DMS79 treated with DMSO at 0.1 percent for 48 hours (cell line): ENCODE data around the gene TRAPPC2.
"Not testable (repeated sequence)": the region's sequence is repeated elsewhere in the genome, so short reads cannot be mapped to it uniquely, and the experiment has no call there.

Experiments
- DNase-seq: peaks from one replicate; lab custom pipeline; 2025; lab: John Stamatoyannopoulos, UW

Gene TRAPPC2

DNA sequence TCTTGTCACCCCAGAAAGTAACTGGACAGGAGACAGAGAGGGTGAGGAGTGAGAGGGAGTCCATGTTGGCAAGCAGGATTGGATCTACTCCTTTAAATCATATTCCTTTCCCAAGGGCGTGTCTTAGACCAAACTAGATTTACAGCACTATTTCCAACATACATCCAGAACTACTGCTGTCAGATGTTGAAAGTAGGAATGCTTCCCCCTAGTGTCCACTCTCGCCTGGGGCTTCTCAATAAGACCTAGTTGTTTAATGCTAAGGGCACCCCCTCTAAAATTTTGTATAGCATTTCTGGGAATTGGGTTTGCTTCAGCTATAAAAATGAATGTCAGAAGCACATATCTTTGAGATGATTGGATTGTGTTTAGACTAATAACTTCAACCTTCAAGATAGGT is 13.4 kb upstream of the TRAPPC2 start:
- DNase-seq: no peak

DNA sequence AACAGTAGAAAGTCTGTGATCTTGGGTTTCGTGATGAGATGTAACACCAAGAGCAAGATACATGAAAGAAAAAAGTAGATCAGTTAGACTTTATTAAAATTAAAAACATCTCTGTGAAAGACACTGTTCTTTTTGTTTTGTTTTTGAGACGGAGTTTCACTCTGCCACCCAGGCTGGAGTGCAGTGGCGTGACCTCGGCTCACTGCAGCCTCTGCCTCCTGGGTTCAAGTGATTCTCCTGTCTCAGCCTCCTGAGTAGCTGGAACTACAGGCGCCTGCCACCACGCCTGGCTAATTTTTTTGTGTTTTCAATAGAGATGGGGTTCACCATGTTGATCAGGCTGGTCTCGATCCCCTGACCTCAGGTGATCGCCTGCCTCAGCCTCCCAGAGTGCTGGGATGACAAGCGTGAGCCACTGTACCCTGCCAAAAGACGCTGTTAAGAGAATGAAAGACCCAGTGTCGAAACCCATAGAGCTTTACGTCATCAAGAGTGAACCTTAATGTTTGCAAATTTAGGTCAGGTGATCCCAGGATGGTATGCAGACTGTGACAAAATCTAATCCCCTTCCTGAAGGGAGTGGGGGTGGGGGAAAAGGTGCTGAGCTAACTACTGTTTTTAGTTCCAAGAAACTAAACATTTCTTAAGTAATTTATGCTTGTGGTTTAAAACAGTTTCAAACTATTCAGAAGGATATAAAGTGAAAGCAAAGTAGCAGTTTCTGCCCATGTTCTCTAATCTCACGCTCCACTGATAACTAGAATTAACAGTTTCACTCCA is 8.2 kb upstream of the TRAPPC2 start:
- DNase-seq: no peak

DNA sequence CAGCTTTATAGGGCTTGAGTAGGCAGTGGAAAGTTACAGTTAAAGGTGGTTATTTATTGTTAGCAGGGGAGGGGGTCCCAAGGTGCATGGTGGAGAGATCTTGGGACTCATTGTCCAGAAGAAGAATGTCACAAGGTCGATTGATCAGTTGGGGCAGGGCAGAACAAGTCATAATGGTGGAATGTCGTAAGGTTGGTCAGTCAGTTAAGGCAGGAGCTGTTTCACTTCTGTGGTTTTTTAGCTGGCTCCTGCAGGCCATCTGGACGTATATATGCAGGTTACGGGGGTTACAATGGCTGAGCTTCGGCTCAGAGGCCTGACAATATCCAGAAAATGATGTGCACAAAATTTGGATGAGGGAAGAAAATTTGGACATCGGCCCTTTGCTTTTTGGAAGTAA is 7.3 kb upstream of the TRAPPC2 start:
- no peak for DNase-seq

DNA sequence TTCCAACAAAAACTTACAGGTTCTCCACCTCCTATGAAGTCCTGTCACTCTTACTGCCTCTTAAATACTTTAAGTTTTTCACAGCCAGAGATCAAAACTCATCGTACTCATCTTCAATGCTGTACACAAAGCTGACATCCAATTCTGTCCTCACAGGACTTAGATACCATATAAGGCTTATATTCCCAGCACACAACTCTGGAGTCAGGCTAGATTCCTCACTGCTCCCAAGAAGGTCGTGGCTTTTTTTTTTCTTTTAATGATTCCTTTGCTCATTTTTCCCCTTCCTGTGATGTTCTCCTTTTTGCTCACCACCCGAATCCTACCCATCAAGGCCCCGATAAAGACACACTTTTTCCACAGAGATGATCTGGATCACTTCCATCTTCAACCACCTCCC is 914 bp downstream of the TRAPPC2 start:
- no peak for DNase-seq

DNA sequence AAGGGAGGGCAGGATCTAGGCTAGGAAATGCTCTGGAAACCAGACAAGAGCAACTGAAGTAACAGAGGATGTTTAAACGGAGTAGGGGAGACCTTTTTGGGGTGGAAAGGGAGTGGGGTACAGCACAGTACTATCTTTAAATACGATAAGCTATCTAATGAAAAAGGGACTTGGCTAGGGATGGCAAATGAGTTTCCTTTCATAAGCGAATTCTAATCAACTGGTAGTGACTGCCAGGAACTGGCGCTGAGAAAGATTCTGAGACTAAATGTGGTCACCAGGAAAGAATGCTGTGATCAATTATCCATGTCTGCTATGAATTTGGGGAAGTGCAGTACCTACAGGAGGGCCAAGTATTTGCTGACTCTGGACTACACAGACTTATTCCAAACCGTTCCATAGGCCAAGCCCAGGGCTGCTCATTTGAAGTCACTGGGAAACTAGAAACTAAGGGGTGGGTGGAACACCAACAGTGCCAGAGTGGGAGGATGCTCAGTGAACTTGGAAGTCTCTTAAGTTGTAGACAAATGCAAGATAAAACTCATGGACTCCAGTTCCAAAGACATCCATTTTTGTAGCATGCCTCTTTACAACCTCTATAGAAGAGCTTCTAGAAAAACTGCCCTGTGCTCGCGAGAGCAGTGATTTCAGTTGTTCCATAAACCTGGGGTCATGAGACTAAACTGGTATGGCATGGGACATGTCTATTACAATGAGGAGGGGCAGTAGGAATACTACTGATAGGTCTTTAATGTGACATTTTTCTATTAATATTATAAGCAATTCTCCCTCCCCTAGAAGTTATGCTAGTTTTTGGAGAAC is 2.0 kb downstream of the TRAPPC2 start:
- no peak for DNase-seq

DNA sequence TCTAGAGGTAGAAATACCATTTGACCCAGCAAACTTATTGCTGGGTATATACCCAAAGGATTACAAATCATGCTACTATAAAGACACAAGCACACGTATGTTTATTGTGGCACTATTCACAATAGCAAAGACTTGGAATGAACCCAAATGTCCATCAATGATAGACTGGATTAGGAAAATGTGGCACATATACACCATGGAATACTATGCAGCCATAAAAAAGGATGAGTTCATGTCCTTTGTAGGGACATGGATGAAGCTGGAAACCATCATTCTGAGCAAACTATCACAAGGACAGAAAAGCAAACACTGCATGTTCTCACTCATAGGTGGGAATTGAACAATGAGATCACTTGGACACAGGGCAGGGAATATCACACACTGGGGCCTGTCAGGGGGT is 3.9 kb downstream of the TRAPPC2 start:
- not testable (repeated sequence) for DNase-seq

DNA sequence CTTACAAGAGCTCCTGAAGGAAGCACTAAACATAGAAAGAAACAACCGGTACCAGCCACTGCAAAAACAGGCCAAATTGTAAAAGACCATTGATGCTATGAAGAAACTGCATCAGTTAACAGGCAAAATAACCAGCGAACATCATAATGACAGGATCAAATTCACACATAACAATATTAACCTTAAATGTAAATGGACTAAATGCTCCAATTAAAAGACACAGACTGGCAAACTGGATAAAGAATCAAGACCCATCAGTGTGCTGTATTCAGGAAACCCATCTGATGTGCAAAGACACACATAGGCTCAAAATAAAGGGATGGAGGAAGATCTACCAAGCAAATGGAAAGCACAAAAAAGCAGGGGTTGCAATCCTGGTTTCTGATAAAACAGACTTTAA is 7.8 kb downstream of the TRAPPC2 start:
- not testable (repeated sequence) for DNase-seq

DNA sequence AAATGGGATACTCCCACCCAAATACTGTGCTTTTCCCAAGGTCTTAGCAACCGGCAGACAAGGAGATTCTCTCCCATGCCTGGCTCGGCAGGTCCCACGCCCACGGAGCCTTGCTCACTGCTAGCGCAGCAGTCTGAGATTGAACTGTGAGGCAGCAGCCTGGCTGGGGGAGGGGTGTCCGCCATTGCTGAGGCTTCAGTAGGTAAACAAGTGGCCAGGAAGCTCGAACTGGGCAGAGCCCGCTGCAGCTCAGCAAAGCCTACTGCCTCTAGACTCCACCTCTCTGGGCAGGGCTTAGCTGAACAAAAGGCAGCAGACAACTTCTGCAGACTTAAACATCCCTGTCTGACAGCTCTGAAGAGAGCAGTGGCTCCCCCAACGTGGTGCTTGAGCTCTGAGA is 9.5 kb downstream of the TRAPPC2 start:
- DNase-seq: not testable (repeated sequence)

DNA sequence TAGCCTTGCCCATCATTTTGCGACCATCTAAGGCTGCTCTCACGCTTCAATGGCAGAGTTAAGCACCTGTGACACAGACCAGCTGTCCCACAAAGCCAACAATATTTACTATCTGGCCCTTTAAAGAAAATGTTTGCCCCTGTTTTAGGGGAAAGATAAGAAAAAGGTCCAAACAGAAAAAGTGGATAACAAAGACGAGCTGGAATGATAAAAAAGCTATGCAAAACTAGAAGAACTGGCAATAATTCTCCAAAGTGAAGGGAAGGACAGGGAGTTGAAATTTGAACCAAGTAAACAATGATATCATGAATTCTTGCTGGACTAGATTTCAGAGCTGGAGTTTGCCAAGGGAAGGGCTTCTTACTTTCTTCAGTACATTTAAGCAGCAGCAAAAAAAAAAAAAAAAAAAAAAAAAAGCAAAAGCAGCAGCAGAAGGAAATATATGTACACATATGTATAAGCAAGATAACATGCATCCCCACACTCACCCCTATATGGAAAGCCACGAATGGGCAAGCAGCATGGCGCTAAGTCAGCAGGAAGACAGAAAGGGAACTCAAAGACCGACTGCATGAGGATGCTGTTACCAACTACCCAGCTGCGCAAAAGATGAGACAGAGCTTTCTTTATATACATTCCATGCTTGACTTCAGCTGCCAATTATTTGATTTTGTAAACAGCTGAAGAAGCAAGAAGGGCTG is 12.5 kb downstream of the TRAPPC2 start:
- no peak for DNase-seq

DNA sequence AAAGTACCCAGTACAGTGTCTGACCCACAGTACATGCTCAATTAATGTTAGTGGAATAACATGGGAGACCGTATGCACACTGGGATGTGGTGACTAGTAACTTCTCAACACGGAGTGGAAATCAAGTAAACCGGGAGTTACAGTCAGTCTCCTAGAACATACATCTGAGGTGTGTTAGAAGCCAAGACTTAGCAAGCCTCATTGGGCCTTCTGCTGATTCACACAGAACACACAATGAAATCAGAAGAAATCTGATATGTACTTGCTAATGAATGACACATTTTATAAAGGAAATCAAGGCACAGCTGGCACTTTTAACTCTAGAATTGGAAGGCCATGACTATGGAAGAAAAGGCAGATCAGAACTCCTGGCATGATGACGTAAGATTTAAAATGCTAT is 13.0 kb downstream of the TRAPPC2 start:
- peak; percentile 66 for DNase-seq

DNA sequence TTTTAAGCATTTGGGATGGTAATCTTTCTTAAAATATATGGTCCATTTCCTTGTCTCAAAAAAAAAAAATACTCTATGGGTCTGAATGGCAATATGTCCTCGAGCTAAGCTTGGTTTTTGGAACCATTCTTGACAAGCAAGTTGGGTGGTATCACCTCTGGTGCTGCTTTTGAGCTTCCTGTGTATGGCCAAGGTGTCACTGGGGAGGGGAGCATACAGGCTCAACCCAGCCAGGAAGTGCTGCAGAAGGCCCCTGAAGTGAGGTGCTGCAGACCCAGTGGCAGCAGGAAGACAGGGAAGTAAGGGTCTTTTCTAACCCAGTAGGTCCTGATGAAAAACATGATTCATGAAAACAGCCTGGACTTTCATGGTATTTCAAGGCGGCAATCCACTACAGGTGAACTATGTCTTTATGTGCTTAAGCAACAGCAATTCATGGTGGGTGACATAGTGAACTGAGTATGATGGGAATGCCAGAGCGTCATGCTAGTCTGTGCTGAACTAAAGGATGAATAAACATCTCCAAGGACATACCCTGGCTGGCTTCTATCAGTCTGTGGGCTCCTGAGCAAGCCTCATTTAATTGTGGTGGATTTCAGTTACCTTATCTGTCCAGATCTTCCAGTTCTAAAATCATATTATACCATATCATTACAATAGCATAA is 15.1 kb downstream of the TRAPPC2 start:
- no peak for DNase-seq

DNA sequence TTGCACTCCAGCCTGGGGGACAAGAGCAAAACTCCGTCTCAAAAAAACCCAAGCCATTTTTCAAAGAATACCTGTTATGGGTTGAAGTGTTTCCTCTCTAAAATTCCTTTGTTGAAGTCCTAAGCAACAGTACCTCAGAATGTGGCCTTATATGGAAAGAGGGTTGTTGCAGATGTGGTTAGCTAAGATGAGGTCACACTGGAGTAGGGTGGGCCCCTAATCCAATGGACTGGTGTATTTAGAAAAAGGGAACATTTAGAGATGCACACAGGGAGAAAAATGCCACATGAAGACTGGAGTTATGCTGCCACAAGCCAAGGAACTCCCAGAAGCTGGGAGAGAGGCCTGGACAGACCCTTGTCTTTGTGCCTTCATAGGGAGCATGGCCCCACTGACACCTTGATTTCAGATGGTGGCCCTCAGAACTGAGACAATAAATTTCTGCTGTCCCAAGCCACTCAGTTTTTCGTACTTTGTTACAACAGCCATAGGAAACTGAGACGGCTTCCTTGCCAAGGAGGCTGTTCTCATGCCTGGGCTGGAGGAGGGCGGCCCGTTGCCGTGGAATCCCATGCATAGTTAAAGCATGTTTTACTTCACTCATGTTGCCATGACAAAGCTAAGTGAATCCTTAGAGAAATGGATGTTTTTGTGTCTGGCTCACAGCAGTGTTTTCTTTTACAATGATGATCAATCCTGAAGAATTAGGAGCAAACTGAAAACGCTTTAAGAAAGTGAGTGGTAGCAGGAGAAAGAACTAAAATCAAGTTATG is 16.5 kb downstream of the TRAPPC2 start:
- DNase-seq: no peak

DNA sequence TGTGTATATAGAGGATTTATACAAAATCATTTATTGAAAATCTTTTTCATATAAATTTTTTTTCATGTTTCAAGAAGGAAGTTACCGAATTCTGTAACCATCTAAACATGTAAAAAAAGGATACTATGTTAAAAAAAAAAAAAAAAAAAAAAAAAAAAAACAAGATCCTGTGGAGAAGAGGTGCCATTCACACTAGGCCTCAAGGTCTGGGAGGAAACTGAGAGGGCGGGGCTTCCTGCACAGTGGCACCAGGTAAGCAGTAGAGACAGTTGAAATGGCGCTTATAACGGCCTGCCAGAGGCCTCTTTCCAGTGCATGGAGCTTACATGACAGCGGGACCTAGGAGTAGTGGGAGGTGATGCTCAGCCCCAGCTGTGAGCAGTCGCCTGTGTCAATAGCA is 17.5 kb downstream of the TRAPPC2 start:
- no peak for DNase-seq

DNA sequence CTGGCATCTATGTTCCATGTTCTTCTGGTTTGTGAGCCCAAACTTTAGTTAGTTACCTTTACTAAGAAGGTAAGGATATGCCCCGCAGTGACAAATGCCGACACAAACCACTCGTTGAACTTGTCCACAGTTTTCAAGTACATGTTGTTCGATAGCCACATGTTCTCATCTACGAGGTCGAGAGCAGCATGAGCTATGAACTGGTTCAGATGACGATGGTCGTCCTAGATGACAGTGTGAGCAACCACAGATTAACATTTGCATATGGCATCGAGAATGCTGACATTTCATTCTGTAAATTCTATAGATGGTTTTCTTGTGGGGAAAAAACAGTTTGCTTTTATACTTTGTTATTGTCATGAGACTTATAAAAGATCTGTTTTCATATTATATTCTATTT is 18.0 kb downstream of the TRAPPC2 start:
- DNase-seq: no peak

DNA sequence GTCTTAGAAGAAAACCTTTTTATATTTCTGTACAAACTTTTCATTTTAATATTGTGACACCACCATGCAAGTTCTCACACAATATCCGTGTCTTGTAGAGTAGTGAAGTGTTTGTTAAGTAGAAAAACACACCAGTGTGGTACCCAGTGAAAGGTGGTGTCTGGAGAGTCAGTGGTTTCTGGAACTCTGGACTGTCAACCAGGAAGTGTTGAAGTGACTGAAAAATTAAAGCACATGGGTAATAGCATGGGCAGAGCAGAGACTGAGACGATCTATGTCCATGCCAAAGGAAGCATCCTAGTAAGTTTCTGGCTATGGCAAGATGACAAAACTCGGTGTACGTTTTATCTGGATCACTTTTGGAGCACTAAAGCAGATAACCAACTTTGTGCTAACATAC is 23.3 kb downstream of the TRAPPC2 start:
- DNase-seq: no peak

DNA sequence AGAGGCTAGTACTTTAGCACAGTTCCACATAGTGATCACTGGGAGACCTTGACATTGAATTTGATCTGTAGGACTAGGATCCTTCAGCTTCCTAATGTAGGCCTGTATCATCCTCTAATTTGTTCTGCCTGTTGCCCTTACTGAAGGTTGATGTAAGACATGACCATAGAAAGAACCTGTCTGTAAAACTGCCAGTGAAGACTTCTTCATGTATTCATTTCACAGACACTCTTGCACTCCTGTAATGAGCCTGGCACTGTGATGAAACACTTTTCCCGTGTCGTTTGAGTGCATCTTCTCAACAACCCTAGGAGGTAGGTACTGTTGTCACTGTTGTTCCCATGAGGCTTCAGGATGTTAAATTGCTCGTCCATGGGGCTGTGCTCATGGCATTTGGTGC is 30.8 kb downstream of the TRAPPC2 start:
- DNase-seq: no peak

DNA sequence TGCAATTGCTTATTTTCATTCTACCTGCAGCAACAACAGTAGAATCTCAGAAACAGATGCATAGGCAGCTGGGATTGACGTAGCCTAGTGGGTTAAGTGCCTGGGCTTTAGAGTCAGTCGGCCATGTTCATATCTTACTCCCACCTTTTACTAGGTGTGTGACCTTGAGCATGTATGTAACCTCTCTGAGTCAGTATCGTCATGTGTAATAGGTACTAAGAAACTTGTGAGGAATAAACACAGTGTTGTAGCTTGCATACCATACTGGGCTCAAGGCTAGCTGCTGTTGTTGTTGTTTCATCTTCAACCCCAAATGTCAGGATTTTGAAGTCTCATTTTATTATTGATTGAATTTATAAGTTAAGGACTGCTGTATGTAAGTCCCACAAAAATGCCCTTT is 31.3 kb downstream of the TRAPPC2 start:
- no peak for DNase-seq

DNA sequence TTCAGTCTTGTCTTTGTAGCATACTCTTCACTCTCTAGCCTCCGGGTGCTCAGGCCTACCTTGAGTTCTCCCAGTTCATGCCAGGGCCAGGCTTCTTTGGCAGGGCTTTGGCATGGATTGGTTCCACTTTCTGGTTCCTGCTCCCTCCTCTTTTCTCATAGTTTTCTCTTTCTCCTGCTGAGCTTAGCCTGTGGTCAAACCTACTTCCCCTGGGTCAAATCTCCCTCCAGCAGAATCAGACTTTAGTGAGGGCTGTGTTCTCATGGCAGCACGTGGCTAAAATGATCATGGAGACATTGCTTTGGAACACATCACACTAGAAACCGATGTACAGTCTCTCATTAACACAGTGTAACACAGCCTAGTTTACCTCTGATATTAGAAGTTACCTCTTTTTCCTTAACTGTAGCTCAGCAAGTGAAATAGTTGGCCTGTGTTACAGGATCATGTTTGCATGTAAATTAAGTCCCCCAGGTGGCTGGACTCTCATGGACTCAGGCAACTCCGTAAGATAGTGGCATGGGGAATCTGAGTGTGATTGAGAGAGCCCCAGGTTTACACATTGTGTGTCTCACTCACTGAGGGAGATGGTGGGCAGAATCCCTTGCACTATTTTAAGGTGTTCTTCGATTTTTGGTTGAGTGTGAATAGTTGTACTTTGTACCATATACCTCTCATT is 32.2 kb downstream of the TRAPPC2 start:
- DNase-seq: no peak

DNA sequence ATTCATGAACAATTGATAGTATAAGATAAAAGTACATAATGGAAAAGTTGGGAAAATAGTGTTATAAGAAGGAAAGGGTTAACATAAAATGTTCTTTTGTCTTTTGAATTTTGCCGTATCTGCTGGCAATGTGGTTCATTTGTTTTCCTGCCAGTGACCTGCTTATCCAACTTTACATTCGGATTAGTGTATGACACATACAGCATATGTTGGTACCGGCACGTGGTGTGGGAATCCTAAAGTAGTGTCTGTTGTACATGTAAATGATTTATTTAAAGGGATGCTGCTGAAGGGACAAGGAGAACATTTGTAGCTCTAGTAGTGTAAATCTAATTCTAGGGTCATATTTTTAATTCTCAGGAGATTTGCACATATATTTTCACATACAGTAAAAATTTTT is 34.0 kb downstream of the TRAPPC2 start:
- no peak for DNase-seq

DNA sequence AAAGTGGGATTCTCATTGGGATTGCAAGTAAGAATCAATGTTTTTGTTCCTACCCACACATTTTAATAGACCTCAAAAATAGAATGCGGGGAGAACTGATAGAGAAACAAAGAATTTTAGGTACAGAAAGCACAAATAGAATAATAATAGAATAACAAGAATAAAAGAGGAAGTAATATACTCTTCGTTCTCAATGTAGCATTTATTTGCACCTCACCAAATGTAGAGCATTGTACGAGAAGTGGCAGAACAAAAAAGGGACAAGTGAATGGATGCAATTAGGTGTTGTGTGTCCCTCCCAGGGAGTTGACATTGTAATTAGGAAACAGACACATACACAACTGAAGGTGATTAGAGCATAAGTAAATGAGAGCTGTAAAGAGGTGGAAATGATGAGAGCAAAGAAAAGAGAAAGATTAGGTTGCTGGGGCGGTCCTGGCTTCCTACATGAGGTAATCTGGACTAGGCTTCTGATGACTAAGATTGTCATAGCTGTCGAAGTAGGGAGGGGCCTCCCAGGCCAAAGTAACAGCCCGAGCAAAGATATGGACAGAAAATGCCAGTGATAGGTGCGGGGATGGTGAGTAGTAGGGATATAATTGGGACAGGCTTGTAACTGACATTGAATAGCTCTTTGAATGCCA is 35.1 kb downstream of the TRAPPC2 start:
- DNase-seq: no peak
